HG03159 (cell line): ENCODE measurements around the gene ARHGEF2.

Source experiments
- ATAC-seq: cut with Tn5 transposase; IDR thresholded peaks from one replicate; pipeline ENCODE4 v1.9.1; 2021; ENCODE audit warnings: mild to moderate bottlenecking, moderate library complexity; ENCODE audit not compliant: unreplicated experiment

The ARHGEF2 gene

DNA sequence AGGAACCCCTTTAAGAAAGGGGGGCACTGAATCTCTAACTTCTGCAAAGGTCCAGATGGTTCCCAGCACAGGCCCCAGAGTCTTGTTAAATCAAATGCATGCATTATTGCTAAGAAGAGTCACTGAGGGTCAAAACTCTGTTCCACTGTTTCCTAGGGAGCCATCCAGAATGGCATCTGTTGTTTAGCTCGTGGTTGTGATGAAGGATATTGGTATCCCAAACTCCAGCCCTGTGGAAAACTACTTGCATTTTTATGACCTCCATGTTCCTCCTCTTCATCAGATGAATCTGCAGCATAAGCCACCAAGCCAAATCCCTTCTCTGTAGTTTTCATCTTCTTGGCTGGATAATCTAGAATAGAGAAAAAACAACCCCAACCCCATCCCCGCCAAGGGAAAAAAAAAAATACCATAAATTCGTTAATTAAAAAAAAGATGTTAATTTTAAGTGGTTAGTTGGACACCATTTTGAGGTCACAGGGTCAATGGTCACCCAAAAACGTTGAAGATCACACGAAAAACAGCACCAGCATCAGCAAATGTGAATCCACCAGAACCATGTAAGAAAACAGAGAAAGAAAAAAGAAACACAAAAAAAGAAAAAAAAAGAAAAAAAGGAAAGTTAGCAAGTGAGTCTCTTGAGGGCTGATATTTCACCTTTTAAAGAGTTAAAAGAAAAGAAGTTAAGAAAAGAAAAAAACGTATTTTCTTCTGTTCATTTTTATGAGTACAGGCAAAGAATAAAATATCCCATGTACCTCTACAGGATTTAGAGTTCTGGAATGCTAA, 64.2 kb downstream of the ARHGEF2 start:
- no peak for ATAC-seq

DNA sequence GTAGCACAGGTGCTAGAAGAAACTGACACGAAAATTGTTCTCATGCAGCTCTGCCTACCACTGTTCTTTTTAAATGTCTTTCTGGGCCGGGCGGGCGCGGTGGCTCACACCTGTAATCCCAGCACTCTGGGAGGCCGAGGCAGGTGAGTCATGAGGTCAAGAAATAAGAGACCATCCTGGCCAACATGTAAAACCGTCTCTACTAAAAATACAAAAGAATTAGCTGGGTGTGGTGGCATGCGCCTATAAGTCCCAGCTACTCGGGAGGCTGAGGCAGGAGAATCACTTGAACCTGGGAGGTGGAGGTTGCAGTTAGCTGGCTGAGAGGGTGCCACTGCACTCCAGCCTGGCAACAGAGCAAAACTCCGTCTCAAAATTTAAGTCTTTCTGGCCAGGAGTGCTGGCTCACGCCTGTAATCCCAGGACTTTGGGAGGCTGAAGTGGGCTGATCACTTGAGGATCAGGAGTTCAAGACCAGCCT, 66.3 kb downstream of the ARHGEF2 start:
- ATAC-seq = no peak

DNA sequence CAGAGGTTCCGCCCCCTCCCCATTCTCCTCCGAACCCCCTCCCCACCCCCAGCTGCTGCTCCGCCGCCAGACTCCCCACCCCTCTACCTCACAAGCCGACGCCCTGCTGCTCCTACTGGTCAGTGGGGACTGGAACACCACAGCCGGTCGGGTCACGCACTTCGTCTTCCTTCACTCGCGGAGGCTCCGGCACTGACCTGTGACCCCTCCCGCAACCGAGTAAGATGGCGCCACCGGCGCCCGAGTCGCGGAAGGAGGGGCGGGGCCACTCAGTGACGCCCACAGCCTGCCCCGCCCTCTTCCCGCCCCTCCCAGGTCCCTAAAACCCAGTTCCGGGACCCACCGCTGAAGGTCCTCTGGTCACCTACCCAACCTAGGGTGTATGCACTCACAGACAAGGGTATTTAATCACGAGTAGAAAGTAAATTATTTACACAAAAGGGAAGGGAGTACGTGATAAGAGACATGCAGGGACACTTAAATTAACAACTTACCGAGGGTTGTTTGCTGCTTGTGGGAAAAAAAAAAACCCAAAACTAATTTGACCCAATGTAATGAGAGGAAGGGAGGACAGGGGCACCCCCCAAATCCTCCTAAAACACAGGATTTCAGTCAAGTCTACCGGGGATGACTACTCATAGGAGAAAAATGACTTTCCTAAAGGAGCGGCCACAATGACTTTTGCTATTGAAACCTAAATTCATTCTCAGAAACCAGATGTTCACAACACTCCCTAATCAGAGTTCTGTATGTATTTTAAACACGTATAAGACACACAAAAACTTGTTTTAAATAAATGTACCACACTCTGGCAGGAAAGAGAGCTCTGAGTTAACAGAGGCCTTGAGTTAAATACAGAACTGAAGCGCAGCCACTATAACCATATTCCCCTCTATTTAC, 66.9 kb downstream of the ARHGEF2 start, which contains the start of gene RIT1:
Gene RIT1 (minus strand): TSS at position 194 of the 900 bp plus-strand sequence. CDS start 588 bp downstream, outside the sequence.
- peak; percentile 82 for ATAC-seq

DNA sequence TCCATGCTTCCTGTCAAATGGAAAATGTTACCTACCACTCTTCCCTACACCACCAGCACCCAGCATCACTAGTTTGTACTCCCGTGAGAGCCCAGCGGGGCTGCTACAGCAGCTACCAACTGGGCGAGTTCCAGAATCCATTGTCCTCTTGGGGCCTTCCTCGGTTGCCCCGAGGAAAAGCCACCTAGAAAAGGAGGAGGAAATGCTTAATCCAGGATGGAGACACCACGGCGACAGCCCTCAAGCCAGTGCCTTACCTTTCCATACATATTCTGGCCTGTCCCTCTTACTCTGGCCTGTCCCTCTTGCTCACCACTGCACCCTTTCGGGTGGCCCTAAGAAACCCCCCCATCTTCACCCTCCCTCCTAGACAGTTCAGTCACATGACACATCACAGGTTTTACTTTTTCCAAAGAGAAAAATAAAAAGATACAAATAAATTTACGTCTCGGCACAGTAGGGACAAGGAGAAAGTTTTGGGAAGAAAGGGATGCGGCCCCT, 67.7 kb downstream of the ARHGEF2 start:
- peak; percentile 16 for ATAC-seq

DNA sequence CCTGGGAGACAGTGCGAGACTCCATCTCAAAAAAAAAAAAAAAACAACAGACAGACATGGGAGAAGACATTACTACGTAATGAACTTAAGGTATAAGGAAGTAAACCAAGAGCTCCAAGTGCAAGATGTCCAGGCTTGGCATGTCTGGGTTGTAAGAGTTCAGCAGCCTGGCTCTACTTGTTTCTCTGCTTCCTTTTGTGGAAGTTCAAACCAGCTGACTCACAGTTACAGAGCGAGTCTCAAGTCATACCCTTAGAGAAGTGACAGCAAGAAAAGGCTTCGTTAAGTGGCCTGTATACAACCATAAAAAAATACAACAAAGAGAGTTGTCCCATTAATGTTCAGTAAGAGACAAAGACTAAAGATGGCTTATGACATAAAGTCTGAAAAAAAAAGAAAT, 68.5 kb downstream of the ARHGEF2 start:
- ATAC-seq = no peak

DNA sequence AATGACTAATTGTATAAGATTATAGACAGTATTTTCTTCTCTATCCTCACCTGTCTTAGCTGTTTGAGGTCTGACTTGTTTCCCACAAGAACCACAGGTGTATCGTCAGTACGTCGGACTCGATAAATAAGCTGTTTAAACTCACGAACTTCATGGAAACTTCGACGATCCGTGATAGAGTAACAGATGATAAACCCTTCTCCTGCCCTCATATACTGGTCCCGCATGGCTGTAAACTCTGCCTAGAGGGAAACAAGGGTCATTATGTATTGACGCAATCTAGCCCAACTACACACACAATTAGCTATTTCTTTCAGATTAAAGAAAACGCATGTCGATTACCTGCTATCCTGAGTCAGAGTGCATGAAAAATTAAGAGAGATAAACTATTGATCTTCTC, 74.1 kb downstream of the ARHGEF2 start:
- ATAC-seq = no peak

DNA sequence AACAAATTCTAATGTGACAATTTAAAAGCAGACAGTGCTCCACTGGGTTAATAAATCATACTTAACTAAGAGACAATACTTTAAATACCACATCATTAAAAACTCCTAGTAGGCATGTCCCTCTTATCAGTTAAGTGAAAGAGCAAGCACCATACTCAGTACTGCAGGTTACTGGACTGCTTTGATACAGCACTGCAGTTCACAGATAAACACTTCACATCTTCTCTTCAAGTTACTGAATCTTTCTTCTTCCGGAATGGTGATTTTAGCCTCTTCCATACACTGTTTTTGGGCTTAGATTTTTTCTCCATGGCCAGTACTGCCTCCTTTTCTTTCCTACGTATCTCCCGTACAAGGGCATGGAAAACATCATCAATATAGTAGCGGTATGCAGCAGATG, 78.2 kb downstream of the ARHGEF2 start:
- no peak for ATAC-seq

DNA sequence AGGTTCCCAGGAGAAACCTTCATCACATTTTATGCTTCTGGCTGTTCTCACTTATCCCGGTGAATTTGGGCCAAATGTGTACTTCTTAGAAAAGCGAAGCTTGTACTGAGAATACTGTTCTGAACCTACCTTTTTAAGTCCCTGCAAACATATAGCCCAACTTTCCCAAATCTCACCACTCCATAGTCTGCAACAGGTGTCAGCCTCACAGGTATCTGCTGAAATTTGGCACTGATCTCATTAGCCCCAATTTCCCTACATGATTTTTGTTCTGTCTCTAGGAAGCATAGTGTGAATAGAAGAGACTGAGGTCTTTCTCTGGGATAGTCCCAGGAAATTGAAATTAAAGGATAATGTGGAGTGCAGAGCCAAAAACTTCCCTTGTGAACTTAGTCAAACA, 78.7 kb downstream of the ARHGEF2 start:
- no peak for ATAC-seq

DNA sequence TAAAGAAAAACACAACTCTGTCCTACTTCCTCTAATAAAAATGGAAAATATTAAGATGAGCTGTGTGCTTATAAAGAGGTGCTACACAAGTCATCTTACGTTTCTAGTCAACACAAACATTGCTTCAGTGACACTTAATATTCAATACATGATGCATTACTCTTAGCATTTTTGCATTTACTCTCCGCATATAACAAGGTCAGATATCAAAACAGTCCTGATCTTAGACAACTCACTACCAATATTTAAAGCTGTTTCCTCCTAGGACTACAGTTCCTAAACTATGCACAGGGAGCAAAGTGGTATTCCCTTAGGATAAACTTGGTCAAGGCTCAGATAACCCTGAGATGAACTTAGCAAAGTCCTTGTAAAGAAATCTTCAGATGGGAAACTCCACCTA, 79.5 kb downstream of the ARHGEF2 start:
- no peak for ATAC-seq

DNA sequence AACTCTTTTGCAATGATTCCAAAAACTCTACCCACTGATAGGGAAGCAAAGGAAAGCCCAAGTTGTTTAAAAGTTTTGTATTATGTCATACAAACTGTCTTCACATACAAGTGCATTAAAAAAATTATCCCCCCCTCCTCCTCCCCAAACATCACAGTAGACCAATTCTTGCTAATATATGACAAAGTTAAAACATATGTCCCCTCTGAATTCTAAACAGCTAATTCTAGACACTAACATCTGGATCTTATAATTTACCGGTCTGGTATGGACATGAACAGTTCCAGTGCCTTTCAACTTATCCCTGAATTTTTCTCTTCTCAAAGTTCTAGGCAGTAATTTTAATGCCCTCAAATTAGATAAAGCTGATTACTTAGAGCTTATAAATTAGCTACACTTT, 80.6 kb downstream of the ARHGEF2 start:
- ATAC-seq = no peak
